GM04503 (cell line): Measurements from ENCODE around the gene TTLL11.

Source experiments
- DNase-seq: peaks from one replicate; pipeline ENCODE4 v3.0.0-alpha.2; 2012; ENCODE audit warnings: low read depth

The TTLL11 gene

DNA sequence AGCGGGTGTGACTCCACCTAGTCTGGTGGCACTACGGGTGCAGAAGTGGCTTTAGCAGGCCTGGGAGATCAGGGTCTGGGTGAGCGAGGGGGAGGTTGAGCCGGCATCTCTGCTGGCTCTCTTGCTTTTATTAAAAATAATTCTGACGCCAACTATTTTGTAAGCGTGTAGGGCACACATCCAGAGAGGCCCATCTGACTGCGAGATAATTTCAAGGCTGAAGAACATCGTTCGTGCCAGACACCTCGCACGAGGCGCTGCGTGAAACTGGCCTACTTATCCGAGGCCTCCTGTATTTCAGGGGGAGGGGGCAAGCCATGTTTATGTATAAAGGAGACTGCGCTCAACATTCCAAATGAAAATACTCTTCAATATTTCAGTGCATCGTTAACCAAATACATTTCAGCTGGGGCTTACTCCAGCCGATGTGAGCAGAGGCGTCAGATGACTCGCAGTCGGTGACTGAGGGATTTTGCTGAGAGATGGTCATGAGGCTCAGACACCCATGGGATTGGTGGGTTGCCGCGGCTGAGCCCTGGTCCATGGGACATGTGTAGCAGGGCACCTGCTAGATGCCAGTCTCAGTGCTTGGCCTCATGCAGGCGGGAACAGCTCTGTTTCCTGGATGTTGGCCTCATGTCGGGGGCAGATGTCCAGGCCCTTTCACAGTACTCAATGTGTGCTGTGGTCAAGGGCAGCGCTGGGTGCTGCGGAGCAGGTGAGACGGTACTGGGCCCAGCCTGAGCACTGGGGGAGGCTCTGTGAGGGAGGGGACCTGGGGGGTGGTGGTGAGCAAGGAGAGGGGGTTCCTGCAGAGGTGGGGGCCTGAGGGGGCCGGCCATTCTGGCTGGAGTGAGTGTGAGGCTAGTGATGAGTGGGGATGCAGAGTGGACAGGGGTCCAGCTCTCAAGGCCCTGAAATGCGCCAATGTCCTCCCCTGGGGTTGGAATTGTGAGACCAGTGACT, 240.2 kb downstream of the TTLL11 start:
- no peak for DNase-seq

DNA sequence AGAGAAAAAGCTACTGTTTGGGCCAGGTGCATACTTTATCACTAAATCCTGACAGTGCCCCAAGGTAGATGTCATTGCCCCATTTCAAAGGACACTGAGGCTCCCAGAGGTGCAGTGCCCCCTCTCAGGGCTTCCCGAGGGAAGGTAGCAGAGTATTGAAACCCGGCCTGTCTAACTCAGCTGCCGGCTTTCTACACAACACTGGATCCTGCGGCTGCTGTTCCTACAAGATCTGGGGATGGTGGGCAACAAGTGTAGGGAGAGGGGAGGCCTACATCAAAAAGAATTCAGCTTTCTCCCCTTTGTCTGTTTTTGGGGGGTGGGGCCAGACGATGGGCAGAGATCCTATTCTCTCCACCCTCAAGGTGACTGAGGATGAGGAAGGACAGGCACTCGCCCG, 240.9 kb downstream of the TTLL11 start:
- no peak for DNase-seq

DNA sequence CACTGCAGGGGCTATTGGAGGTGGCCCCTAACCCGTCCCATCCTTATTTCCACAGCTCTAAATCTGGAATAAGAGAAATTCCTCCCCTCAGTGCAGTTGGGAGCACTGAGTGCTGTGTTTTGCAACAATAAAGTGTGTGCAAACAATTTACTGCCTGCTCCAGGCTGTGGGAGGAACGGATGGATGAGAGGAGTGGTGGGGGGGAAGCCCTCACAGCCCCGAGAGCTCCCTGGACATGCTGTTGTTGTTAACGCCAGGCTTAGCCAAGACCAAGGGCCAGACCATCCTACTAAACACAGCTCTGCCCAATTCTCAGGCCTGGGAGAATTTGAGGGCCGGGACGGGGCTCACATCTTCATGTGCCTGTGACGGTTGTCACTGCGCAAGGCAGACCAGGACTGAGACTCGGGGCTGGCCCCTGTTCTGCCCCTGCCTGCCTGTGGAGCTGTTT, 241.4 kb downstream of the TTLL11 start:
- no peak for DNase-seq

DNA sequence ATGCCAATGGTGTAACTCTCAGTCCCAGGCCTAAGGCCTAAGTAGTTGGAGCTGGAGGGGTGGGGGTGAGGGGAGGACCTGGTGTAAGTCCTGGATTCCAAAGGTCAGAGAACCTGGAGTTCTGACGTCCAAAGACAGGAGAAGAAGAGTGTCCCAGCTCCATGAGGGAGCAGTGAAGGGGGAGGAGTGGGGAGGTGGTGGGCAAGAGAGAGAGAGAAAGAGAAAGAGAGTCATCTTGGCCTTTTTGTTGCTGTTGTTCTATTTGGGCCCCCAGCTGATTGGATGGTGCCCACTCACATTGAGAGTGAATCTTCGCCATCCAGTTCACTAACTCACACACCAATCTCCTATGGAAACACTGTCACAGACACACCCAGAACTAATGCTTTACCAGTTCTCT, 242.7 kb downstream of the TTLL11 start:
- DNase-seq = no peak

DNA sequence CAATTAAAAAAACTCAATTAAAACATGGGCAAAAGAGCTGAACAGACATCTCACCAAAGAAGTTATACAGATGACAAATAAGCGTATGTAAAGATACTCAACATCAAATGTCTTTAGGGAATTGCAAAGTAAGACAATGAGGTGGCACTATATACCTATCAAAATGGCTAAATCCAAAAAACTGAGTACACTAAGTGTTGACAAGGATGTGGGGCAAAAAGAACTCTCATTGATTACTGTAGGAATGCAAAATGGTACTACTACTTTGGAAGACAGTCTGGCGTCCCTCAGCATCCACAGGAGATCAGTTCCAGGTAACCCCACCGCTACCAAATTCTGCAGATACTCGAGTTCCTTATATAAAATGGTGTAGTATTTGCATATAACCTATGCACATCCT, 243.6 kb downstream of the TTLL11 start:
- no peak for DNase-seq

DNA sequence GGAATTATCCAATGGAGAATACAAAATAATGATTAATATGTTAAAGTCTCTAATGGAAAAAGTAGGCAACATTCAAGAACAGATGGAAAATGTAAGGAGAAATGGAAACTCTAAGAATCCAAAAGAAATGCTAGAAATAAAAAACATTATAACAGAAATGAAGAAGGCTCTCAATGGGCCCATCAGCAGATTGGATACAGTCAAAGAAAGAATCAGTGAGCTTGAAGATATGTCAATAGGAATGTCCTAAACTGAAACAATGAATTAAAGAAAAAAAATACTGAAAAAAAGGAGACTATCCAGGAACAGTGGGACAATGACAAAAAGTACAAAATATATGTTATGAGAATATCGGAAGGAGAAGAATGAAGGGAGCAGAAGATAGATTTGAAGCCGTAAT, 248.5 kb downstream of the TTLL11 start:
- no peak for DNase-seq

DNA sequence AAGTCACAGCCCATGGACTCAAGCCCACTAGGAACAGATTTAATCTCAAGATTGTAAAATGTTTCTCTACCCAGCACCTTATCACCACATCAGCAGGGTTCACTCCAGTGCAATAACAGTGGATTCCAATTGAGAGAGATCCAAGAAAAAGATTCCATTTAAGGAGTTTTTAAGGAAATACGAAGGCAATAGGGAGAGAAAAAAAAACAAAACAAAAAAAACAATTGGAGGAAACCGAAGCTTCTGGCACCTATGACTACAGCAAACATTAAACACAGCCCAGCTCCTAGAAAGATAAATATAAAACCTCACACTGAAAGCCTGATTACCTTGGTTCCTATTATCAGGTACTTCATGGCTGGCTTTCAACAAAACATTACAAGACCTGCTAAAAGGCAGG, 249.0 kb downstream of the TTLL11 start:
- no peak for DNase-seq

DNA sequence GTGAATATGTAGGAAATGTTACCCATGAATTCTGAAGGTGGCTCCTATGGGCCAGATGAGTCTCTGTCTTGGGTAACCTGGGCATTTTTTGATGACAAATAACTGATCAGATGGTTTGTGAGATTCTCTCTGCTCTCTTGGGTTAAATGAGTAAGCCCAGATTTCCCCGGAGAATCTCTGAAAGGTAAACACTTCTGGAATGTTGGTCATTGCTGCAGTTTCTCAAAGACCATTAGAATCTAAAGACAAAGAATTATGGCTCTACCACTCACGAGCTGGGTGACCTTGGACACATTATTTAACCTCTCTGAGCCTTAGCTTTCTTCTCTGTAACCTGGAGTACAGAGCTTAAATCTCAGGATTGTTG, 250.5 kb downstream of the TTLL11 start:
- DNase-seq = peak; percentile 47

DNA sequence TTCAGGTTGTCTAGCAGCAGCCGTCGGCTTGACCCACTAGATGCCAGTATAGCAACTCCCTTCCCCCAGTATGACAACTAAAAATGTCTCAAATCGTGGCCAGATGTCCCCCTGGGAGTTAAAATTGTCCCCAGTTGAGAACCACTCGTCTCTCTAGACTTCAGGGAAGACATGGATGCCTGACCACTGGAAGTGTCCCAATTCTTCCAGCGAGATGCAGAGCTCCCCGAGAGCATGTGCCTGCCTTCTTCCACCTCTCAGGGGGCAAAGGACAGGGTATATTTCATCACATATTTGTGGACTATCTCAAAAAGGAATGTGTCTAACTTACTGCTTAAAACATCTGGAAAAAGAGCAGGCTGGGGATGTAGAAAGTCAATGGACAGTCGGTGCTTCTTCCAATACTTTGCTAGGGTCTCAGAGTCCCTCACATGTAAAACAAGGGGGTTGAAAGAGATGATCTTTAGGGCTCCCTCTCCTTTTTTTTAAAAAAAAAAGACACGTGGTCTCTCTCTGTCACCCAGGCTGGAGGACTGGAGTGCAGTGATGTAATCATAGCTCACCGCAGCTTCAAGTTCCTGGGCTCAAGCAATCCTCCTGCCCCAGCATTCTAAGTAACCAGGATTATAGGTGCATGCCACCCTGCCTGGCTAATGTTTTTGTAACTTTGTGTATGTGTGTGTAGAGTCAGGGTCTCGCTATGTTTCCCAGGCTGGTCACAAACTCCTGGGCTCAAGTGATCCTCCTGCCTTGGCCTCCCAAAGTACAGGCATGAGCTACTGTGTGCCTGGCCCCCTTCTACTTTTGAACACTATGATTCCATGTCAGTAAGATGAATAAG, 251.1 kb downstream of the TTLL11 start:
- DNase-seq = no peak

DNA sequence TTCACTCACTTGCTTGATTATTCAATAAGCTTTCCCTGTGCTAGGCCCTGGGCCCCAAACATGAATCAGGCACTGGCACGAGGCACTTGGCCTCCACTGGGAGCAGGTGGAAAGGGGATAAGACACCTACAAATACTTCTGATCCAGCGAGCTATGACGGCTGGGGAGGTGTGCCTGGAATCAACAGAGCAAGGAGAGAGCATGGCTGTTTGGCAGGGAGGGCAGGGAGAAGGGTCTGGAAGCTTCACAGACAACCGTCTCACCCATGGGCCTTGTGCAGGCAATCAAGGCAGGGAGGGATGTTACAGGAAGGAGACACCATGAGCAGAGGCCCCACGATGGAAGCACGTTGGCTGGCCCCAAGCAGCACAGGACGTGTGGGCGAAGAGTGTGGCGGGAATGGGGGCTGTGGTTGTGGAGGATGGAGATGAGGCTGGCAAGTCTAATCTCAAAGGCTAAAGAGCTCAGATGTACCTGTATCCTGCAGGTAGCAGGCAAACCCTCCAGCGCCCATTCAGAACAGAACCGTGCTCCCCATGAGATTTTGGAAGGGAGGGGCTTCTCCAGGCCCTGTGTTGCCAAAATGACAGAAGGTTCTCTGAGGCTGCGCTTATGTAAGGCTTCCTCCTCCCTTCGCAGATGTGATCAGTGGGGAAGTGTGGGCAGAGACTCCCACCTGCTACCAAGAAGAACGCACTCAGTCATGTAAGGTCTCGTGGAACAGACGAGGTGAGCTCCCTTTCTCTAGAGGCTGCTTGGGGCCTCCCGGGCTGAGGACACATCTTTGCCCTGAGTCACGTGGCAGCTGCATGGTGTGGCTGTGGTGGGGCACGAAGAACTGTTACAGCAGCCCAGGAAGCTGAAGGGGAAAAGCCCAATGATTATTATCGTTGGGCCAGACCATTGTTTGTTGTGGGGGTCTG, 252.0 kb downstream of the TTLL11 start:
- DNase-seq = no peak

DNA sequence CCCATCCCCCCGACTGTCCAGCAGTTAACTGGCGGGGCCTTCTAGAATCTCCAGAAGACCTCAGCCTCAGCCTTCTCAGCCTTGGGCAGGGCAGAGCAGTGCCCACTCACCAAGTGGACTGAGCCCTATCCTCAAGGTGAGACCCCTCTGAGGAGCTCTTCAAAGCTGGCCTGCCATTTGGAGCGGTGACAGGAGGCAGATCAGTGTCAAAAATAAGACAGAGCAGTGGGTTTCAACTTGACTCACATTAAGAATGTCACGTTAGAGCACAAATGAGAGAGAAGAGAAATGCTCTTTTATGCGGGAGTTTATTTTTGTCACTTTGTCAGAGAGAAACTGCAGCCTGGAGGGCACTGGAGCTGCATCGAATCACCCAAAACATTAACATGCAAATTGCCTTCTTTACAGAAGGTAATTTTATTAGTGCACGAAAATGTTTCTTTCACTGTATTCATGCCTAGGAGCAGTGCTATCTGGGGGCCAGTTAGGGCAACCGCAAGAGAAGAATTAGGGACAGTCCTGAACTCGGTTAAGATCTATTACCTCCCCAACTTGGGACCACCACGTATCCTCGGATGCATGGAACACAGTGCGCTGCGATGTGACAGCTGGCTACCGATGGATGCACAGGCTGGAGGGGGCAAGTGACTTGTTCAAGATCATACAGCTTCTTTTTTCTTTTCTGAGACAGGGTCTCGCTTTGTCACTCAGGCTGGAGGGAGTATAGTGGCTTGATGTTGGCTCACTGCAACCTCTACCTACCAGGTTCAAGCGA, 253.2 kb downstream of the TTLL11 start:
- no peak for DNase-seq

DNA sequence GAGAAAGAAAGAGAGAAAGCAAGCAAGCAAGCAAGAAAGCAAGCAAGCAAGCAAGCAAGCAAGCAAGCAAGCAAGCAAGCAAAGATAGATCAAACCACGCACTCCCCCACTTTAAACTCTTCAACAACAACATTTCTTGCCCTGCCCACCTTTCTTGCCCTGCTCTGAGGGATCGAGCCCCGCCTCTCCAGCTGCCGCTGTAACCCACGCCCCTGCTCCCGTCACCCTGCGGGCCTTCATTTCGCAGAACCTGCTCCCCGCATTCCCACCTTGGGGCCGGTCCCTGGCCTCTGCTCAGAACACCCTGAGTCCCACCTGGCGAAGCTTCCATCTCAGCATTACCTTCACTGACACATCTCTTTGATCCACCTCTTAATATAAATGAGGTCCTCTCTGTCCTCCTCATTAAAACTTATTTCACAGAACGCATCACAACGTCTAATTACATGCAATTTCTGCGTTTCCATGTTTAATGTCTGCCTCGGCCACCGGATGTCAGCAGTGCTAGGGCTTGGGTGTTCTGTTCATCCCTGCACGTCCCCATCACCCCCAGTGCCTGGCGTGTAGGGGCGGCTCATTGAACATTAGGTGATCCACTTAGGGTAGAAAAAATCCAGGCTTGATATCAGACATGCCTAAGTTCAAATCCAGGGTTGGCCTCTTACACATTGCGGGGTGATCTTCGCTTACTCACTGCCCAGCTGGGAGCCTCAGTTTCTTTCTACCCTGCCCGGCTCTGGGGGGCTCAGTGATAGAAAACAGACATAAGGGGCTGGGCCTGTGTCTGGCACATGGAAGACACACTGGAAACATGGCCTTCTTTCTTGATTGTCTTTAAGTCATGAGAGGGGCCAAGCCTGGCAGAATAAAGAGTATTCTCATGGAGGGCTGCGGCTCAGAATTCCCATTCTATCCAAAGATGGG, 254.1 kb downstream of the TTLL11 start:
- no peak for DNase-seq

DNA sequence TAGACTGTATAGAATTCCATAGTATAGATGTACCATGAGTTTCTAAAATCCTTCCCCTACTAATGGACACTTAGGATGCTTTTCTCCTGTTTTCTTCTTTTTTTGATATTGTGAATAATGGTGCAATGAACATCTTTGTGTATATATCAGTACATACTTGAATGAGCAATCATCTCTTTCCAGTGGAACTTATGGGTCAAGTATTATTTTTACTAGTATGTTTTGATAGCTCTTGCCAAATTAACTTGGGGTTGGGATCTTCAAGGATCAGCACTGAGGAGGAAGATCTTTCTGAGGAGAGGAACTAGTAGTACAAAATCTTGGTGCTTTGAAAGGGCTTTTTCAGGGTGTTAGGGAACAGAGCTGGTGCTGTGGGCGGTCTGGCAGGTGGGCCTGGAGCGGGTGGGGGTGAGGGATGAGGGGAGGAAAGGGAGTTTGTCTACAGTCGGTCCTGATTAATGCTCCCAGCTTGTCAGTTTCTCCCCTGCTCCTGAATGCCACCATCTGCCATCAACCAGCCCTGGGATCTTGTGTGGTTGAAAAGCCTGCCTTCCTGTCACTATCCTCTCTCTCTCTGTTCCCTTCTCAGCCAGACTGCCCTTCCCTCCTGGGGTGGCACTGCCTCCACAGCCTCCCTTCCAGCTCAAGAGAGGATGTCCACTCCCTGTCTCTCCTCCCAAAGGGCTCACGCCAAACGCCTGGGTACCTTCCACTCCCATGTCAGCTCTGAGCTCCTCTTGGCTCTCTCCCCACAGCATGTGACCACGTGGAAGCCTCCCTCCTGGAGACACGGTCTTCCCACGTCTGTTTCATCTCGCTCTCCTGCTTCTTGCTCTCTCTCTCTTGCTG, 255.8 kb downstream of the TTLL11 start:
- no peak for DNase-seq

DNA sequence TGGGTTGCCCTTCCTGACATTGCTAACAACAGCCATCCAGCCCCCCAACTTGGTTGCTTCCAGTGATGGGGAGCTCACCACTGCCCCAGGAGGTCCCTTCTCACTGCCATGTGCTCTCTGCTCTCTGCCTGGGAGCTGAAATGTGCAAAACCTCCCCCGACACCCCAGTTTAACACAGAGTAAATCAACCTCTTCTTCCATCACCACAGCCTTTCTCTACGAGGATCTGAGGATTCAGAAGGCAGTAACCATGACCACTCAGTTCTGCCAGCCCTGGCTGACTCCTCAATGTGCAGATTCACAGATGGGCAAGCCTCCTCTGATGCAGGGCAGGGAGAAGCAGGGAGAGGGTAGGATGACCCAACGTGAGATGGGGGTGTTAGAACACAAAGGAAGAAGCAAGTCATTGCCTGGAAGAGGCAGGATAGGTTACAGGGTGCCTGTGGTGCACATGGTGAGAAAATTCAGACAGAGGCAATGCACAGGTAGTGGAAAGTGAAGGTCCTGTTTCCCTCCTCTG, 256.7 kb downstream of the TTLL11 start:
- DNase-seq = no peak

DNA sequence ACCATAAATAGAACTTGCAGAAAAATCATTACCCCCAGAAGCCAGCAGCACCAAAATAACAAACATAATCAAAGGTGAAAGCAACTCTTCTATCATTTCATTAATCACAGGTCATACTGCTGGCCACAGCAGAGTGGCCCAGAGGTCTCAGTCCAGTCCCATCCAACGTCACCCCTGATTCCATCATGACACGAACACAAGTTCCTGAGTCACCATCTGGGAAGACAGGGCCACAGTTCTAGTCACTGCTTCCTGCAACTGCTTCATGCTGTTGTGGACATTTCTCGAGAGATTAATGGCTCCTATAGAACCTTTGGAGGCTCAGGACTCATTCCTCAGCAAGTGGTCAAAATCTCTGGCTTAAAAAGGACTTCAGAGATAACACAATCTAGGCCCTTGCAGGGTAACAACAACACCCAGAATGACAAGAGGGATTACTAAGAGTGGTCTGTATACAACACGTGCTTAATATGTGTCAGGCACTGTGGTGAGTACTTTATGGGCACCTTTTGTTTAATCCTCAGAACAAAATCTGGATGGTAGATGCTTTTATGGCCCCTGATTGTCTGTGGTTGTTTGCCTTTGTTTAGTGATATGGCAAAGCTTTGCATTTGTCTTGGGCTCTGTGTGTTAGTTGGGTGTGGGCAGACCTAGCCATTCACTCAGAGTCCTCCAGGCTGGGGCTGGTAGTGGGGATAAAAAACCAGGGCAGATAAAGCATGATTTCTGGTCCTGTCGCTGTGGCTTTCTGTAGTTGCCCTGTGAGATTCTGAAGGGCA, 257.3 kb downstream of the TTLL11 start:
- DNase-seq = no peak

DNA sequence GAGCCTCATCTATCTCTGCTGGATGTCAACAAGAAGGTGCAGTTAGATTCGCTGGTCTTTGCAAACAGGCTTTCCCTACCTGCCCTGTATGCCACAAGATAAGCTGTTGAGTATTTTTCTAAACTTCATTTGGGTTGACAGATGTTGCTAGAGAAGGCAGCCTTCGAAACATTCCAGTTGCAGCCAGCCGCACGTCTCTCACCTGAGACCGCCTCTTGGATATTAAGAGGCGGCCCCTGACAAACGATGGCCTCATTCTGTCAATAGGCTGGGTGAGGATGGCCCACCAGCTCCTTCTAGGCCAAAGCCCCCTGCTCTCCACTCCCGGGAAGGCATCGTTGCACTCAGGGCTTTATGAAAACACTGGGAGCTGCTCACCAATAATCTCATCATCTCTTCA, 260.0 kb downstream of the TTLL11 start:
- DNase-seq = no peak

DNA sequence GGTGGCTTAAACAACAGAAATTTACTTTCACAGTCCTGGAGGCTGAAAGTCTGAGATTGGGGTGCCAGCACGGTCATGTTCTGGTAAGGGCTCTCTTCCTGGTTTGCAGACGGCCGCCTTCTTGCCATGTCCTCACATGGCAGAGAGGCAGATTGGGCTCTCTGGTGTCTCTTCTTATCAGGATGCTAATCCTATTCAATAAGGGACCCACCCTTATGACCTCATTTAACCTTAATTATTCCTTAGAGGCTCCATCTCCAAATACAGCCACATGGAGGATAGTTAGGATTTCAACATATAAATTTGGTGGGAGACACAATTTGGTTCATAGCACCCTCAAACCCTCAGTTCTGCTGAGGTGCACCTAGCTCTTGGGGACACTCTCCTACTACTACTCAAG, 261.2 kb downstream of the TTLL11 start:
- DNase-seq = no peak
